HEK293T (cell line): ENCODE measurements around the gene STXBP3.

Experiments used
- ARNT ChIP-seq: fragments of 450-650 bp; IDR thresholded peaks from 2 replicates; pipeline ENCODE4 v1.6.1; 2017; ENCODE audit warnings: mild to moderate bottlenecking
- BHLHE40 ChIP-seq: fragments of 450-650 bp; IDR thresholded peaks from 2 replicates; pipeline ENCODE4 v1.6.1; 2016; ENCODE audit warnings: mild to moderate bottlenecking, moderate library complexity, borderline replicate concordance
- CTBP1 ChIP-seq: fragments of 450-650 bp; IDR thresholded peaks from 2 replicates; pipeline ENCODE4 v1.6.1; 2016; ENCODE audit warnings: borderline replicate concordance
- ELF4 ChIP-seq: fragments of 450-650 bp; IDR thresholded peaks from 2 replicates; pipeline ENCODE4 v1.6.1; 2017; ENCODE audit warnings: antibody characterized with exemption
- FOXA1 ChIP-seq: fragments of 450-650 bp; IDR thresholded peaks from 2 replicates; pipeline ENCODE4 v1.6.1; 2016; ENCODE audit warnings: mild to moderate bottlenecking
- FOXK2 ChIP-seq: fragments of 450-650 bp; IDR thresholded peaks from 2 replicates; pipeline ENCODE4 v1.6.1; 2016; ENCODE audit warnings: mild to moderate bottlenecking
- FOXM1 ChIP-seq: fragments of 450-650 bp; IDR thresholded peaks from 2 replicates; pipeline ENCODE4 v1.6.1; 2017; ENCODE audit warnings: mild to moderate bottlenecking, borderline replicate concordance
- HDGF ChIP-seq: fragments of 450-650 bp; IDR thresholded peaks from 2 replicates; pipeline ENCODE4 v1.6.1; 2017; ENCODE audit warnings: antibody characterized with exemption, borderline replicate concordance
- NFRKB ChIP-seq: fragments of 450-650 bp; IDR thresholded peaks from 2 replicates; pipeline ENCODE4 v1.6.1; 2016; ENCODE audit warnings: mild to moderate bottlenecking, moderate library complexity
- SP1 ChIP-seq: fragments of 450-650 bp; IDR thresholded peaks from 2 replicates; pipeline ENCODE4 v1.6.1; 2017
- SUZ12 ChIP-seq: fragments of 450-650 bp; IDR thresholded peaks from 2 replicates; pipeline ENCODE4 v1.6.1; 2016; ENCODE audit warnings: mild to moderate bottlenecking

- no peak for TF ChIP-seq BHLHE40
- no peak for TF ChIP-seq SP1
- TF ChIP-seq ARNT = no peak
- TF ChIP-seq FOXM1 = no peak
- TF ChIP-seq FOXA1 = no peak
- no peak for TF ChIP-seq SUZ12
- TF ChIP-seq ELF4 = no peak
- no peak for TF ChIP-seq NFRKB
- TF ChIP-seq FOXK2 = no peak
- TF ChIP-seq CTBP1 = no peak
- no peak for TF ChIP-seq HDGF
Observed at GRCh38 chr1:108808438-108808837, 62.0 kb downstream of the STXBP3 start.
